ENCODE measurements around the gene SNAPC3. TPM values are rescaled to one million over a fixed set of nuclear protein-coding genes. Genes with fewer than 3 reads are reported as not detected.

SNAPC3 gene
- total and polyA plus RNA-seq, 2 donors (not counting 3 experiments of a cell fraction or from before 2014, with no cell fraction given) = 15.2 to 32.6 TPM

- no peak for TF ChIP-seq CTCF (IDR thresholded peaks at IDR 0.05; ENCODE audit: extremely low read depth in 1 of 2, insufficient read depth in 1 of 2, low read depth in 1 of 2, low read length in 2 of 2)
- TF ChIP-seq EZH2 (IDR thresholded peaks at IDR 0.05; ENCODE audit: borderline replicate concordance, low read depth, low read length, severe bottlenecking) = no peak
- no peak for TF ChIP-seq FOS (IDR thresholded peaks at IDR 0.05; ENCODE audit: borderline replicate concordance, insufficient read depth, low read length)
- no peak for TF ChIP-seq MYC (IDR thresholded peaks at IDR 0.05; ENCODE audit: low read depth, low read length)
- TF ChIP-seq JUN (IDR thresholded peaks at IDR 0.05; ENCODE audit: borderline replicate concordance, insufficient read depth, insufficient read length, low read depth) = no peak
- no peak for TF ChIP-seq POLR2A (IDR thresholded peaks at IDR 0.05; ENCODE audit: low read depth, low read length)
- no peak for TF ChIP-seq MAX (IDR thresholded peaks at IDR 0.05; ENCODE audit: insufficient read depth, insufficient read length)
- no peak for TF ChIP-seq GATA2 (IDR thresholded peaks at IDR 0.05; ENCODE audit: insufficient read depth, insufficient read length, low read depth, low read length)
- no peak for TF ChIP-seq POLR2AphosphoS5 (IDR thresholded peaks at IDR 0.05; ENCODE audit: insufficient read depth, low read depth, low read length)
- H3K9ac ChIP-seq (replicated peaks; ENCODE audit: extremely low read depth, insufficient read depth, low read length) = no peak overlapping the region
- H3K79me2 ChIP-seq (ENCODE audit: control insufficient read depth, insufficient read depth, low read length) = no peaks in the 10 kb centered on the region
- H3K36me3 ChIP-seq (ENCODE audit: control insufficient read depth in 2 of 2, extremely low read depth in 1 of 2, insufficient read depth in 2 of 2, low read length in 2 of 2) = no peaks in the 10 kb centered on the region
- ChIA-PET CTCF (interaction anchor here (0.6 kb wide), 1 partner anchor 17 kb away, joined by 3 read pairs; no protein-coding TSS in a partner anchor), POLR2A (no interaction called here)
- no peaks in the 10 kb centered on the region for H3K9me3 ChIP-seq (replicated peaks; ENCODE audit: control insufficient read depth, insufficient read depth, low read length)
- dilution Hi-C loops (cut with MboI; ENCODE audit: extremely low pct_ligation_motif_present, low sequenced_read_pairs) = no loop called here
- H2AFZ ChIP-seq (ENCODE audit: low read depth, low read length) = no peak overlapping the region
- no peak overlapping the region for H3K27ac ChIP-seq (ENCODE audit: insufficient read depth, low read depth, low read length)
- DNase-seq (ENCODE audit: low read depth, low spot score) (no peak), FAIRE-seq (no peak)
- no peaks in the 10 kb centered on the region for H3K9me1 ChIP-seq (replicated peaks; ENCODE audit: control insufficient read depth, extremely low read depth, insufficient read depth, low read length)
- intact Hi-C loops (cut with micrococcal nuclease) = no loop called here
- no peaks in the 10 kb centered on the region for H4K20me1 ChIP-seq (replicated peaks; ENCODE audit: control insufficient read depth, extremely low read depth, insufficient read depth, low read length)
- H3K4me1 ChIP-seq (ENCODE audit: control insufficient read depth, extremely low read depth, insufficient read depth, low read length) = no peaks in the 10 kb centered on the region
- H3K27me3 ChIP-seq (ENCODE audit: control insufficient read depth in 2 of 2, insufficient read depth in 2 of 2, low read length in 2 of 2) = no peaks in the 10 kb centered on the region
- no peak overlapping the region for H3K4me2 ChIP-seq (ENCODE audit: insufficient read depth, low read length)
- H3K4me3 ChIP-seq (replicated peaks in 1 of 3; ENCODE audit: insufficient read depth in 1 of 3, low read depth in 1 of 3, low read length in 3 of 3) = no peak overlapping the region
- BruUV-seq (replicated peaks) = no TSS peak
These were observed 21.4 kb upstream of the SNAPC3 start for GRCh38 chr9:15401266-15401665.
